Calu3 (cell line): ENCODE results near the gene CLCN3. TPM values are rescaled to one million over a fixed set of nuclear protein-coding genes. Genes with fewer than 3 reads are reported as not detected.

Experiments used
- BruUV-seq: library from RNA; stranded (reverse); fragments of 400-500 nt; replicated peaks from 2 replicates; lab custom pipeline; 2021; lab: Mats Ljungman, UMichigan
- CTCF ChIA-PET: fragments of 300-600 bp; sonication (Branson Sonifier 250); formaldehyde crosslinking; loops from one replicate; lab custom pipeline; 2022; ENCODE audit warnings: antibody characterized with exemption; lab: Charles Lee
- DNase-seq: peaks from one replicate; pipeline ENCODE4 v3.0.0; 2022
- H3K27ac Mint-ChIP-seq: one replicate; pipeline ENCODE4 v1.8.0; 2022; ENCODE audit warnings: mixed read lengths; ENCODE audit not compliant: unreplicated experiment
- H3K27me3 Mint-ChIP-seq: one replicate; pipeline ENCODE4 v1.8.0; 2022; ENCODE audit warnings: mixed read lengths; ENCODE audit not compliant: unreplicated experiment
- H3K36me3 Mint-ChIP-seq: one replicate; pipeline ENCODE4 v1.8.0; 2022; ENCODE audit warnings: mild to moderate bottlenecking, moderate library complexity, mixed read lengths; ENCODE audit not compliant: insufficient read depth, unreplicated experiment
- H3K4me1 Mint-ChIP-seq: one replicate; pipeline ENCODE4 v1.8.0; 2022; ENCODE audit warnings: mild to moderate bottlenecking, low read depth, mixed read lengths; ENCODE audit not compliant: unreplicated experiment
- H3K4me3 Mint-ChIP-seq: one replicate; pipeline ENCODE4 v1.8.0; 2022; ENCODE audit warnings: mild to moderate bottlenecking, low read depth, moderate library complexity, mixed read lengths; ENCODE audit not compliant: unreplicated experiment
- H3K9me3 Mint-ChIP-seq: one replicate; pipeline ENCODE4 v1.8.0; 2022; ENCODE audit warnings: low read depth, mixed read lengths; ENCODE audit not compliant: unreplicated experiment
- CTCF ChIP-seq: fragments of 200-600 bp; IDR thresholded peaks from one replicate; pipeline ENCODE4 v1.8.0; 2022; ENCODE audit warnings: antibody characterized with exemption; ENCODE audit not compliant: unreplicated experiment
- intact Hi-C: fragments of 100-400 bp; cut with micrococcal nuclease; formaldehyde crosslinking; loops from one replicate; pipeline ENCODE4 v1.10.0; 2022; ENCODE audit not compliant: unreplicated experiment
- total RNA-seq: library from RNA; stranded (reverse); gene quantifications from 2 replicates; pipeline ENCODE4 v1.2.3, GENCODE V29; 2022

CLCN3 gene
- total RNA-seq, 1 experiment from 2014 or later, result 57.8 TPM

- Mint-ChIP-seq H3K27me3 (no peaks in the 10 kb centered on the region), H3K4me1 (no peaks in the 10 kb centered on the region), H3K9me3 (no peaks in the 10 kb centered on the region), H3K27ac (no peak overlapping the region), H3K4me3 (no peak overlapping the region), H3K36me3 (no peaks in the 10 kb centered on the region)
- no TSS peak for BruUV-seq
- CTCF ChIA-PET, result no interaction called here
- no peak for DNase-seq
- no peak for TF ChIP-seq CTCF
- intact Hi-C loops, result no loop called here
Observed at GRCh38 chr4:169582203-169582602, 38.2 kb upstream of the CLCN3 start.

- DNase-seq, result no peak
- Mint-ChIP-seq H3K36me3 (no peaks in the 10 kb centered on the region), H3K4me1 (no peaks in the 10 kb centered on the region), H3K27me3 (no peaks in the 10 kb centered on the region), H3K9me3 (no peaks in the 10 kb centered on the region), H3K4me3 (no peak overlapping the region), H3K27ac (no peak overlapping the region)
- CTCF ChIA-PET, result no interaction called here
- no peak for TF ChIP-seq CTCF
- BruUV-seq, result no TSS peak
- intact Hi-C loops, result no loop called here
Observed at GRCh38 chr4:169582706-169583105, 37.7 kb upstream of the CLCN3 start.

- Mint-ChIP-seq H3K27ac (no peak overlapping the region), H3K36me3 (no peaks in the 10 kb centered on the region), H3K4me3 (no peak overlapping the region), H3K9me3 (no peaks in the 10 kb centered on the region), H3K27me3 (no peaks in the 10 kb centered on the region), H3K4me1 (no peaks in the 10 kb centered on the region)
- no peak for TF ChIP-seq CTCF
- no TSS peak for BruUV-seq
- DNase-seq, result no peak
- intact Hi-C loops, result no loop called here
- CTCF ChIA-PET, result no interaction called here
Observed at GRCh38 chr4:169583563-169583962, 36.8 kb upstream of the CLCN3 start.

GRCh38 chr4:169593050-169593560 is 27.3 kb upstream of the CLCN3 start:
- no peak overlapping the region for H3K27ac Mint-ChIP-seq
- H3K27me3 Mint-ChIP-seq, result no peaks in the 10 kb centered on the region
- no peaks in the 10 kb centered on the region for H3K36me3 Mint-ChIP-seq
- CTCF ChIA-PET, result no interaction called here
- no peaks in the 10 kb centered on the region for H3K9me3 Mint-ChIP-seq
- BruUV-seq, result no TSS peak
- DNase-seq, result no peak
- intact Hi-C loops, result no loop called here
- H3K4me3 Mint-ChIP-seq, result no peak overlapping the region
- H3K4me1 Mint-ChIP-seq, result no peaks in the 10 kb centered on the region
- no peak for TF ChIP-seq CTCF
